NCI-H748 treated with DMSO at 0.1 percent for 48 hours (cell line): ENCODE results near the gene TAX1BP1.

Experiments
- DNase-seq: peaks from one replicate; lab custom pipeline; 2025; lab: John Stamatoyannopoulos, UW

TAX1BP1 gene

DNA sequence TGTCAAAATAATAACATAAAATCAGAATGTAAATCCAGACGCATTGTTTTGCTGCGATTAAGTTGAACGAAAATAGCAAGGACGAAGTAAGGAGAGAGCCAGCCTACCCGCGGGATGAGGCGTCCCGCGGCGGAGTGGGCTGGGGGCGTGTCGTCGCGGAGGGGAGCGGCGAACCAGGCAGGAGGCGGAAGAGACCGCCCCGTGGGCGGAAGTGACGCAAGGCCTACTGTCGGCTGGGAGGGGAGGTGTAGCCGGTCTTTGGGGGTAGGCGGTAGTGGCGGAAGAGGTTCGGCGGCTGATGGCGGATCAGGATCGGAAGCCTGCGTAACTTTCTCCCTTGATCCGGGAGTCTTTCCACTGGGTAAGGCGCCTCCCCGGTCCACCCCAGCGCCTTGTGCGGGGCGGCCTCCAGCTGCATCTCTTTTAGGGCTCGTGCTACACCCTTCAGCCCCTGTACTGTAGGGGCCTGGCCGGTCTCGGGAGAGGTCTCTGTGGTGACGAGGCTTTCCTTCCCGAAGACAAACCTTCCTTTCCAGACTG is at the start of gene TAX1BP1:
TSS of gene TAX1BP1 (plus strand) at position 254 of the 540 bp plus-strand sequence. CDS start 8,363 bp downstream, outside the sequence.
- peak; percentile 88 for DNase-seq

- DNase-seq = no peak
Observed at GRCh38 chr7:27690649-27691048, 49.3 kb upstream of the TAX1BP1 start.

GRCh38 chr7:27693794-27694193 is 46.2 kb upstream of the TAX1BP1 start:
- DNase-seq = no peak

DNA sequence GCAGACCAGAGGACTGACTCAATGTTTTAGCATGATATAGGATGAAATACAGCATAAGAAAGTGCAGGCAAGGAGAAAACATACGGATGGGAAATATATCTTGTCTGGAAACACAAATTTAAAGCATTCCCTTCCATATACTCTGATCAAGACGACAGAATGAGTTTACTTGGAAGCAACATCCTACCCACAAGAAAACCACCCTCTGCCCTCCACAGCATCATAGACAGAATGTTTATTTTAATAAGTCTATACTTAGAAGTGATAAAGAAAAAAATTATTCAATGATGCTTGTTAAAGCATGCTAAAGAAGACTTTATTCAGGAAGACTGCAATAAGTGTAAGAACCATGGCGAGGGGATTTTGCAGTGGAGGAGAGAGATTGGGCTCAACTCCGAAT is 44.9 kb upstream of the TAX1BP1 start:
- DNase-seq = no peak

DNA sequence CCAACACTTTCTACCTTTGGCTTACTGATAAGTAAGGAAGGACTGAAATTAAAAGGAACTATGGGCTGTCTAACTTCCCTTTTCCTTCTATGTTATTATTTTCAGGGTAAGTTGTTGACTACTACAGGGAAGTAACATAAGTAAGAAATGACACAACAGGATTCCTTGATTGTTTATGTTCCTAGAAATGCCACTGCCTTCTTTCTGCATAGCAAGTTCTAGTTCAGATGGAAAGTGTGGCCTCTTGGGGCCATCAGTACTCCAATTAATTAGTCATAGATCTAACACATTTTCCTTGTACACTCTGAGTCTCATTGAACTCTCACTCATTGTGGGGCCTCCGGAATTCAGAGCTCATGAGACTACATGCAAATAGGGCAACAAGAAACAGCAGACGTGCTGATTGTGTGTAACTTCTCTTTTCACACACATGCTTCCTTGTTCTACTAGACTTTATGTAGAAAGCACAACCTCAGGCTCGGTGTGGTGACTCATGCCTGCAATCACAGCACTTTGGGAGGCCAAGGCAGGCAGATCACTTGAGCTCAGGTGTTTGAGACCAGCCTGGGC is 42.0 kb upstream of the TAX1BP1 start:
- DNase-seq = no peak

DNA sequence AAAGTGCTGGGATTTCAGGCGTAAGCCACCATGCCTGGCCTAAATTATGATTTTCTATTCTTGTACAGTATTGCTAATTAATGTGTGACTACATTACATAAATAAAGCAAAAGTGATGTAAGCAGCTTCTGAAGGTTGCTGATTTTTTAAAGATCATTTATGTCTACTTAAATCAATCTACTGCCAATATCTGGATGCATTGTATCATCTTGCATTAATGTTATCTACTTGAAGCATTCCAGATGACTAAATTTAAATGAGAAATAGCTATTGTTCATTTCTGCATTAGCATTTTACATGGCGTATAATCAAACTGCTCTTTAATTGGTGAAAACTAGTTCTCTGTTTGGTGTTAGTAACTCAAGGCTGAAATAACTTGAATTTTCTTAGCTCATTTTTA is 40.2 kb upstream of the TAX1BP1 start:
- no peak for DNase-seq

DNA sequence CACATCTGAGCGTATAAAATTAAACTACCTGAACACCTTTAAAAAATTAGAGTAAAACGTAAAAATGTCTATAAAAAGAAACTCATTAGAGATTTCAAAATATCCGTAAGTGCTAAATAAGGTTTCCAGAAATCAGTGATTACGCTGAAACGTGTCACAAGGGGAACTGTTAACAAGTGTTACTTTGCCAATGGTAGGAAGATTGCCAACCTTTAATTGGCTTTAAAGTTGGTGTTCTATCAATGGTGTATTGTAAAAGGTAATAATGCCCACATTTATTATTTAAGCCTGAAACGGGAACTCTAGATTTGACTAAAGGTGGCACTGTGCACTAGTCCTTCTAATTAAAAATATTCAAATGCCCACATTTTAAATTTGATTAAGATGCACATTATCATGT is 39.5 kb upstream of the TAX1BP1 start:
- DNase-seq = no peak

GRCh38 chr7:27703181-27703580 is 36.8 kb upstream of the TAX1BP1 start:
- DNase-seq = no peak

DNA sequence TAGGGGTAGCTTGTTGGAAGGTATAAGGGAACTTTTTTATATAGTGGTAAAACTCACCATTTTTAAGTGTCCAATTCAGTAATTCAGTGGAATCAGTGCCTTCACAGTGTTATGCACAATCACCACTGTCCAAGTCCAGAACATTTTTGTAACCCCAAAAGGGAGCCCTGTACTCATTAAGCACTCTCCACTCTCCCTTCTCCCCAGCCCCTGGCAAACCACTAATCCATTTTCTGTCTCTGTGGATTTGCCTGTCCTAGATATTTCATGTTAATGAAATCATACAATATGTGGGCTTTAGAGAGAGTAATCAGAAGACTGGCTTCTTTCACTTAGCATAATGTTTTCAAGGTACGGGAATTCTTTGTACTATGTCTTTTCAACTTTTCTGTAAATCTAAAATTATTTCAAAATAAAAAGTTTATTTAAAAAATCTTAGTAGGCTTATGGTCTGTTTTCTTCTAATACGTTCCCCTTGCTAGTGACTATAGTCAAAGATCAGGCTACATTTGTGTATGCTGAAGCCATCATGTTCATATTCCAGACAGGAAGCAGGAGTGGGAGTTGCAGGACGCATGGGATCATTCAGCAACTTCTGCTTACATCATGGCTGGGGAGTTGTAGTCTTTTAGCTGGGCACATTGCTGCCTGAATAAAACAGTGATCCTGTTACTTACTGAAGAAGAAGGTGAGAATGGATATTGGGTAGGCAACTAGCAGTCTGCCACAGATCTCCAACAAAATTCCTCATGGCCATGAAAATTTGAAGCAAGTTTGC is 35.4 kb upstream of the TAX1BP1 start:
- no peak for DNase-seq

- DNase-seq = no peak
Observed at GRCh38 chr7:27705200-27705594, 34.8 kb upstream of the TAX1BP1 start.

- no peak for DNase-seq
Observed at GRCh38 chr7:27708485-27708884, 31.5 kb upstream of the TAX1BP1 start.

DNA sequence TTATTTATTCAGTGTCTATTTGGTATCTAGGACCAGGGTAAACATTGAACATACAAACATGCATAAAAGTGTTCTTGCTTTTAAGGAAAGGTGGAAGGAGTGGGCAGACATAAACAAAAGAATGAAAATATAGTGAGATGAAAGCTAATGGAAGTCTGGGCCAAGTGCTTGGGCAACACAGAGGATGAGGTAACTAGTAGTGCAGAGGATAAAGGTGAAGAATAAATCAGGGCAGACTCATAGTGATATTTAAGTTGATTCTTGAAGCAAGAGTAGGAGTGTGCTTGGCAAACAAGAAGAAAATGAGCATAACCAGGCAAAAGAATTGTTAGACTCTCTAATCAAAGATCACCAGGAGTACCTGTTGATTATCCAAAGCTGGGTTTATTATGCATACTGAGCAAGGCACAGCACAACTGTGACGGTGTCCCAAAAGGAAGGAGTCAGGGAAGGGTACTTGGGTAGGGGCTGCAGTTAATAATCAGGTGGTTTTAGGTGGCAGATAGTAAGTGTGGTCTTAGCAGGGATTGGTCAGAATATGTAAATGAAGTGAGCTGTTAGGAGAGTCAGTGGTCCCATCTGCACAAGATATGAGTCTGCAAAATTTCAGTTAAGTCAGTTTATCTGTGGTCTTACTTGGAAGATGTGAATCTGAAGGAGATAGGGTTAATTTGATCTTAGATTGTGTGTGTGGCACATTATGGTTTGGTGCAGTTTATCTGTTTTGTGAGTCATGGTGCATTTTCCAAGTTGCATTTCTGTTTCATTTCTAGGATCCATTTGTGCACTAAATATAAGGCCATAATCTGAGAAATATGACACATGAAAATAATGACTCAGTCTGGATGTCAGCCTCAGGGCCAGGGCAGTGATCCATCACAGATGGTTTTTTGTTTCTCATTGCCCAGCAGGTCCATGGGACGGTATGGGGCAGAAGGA is 30.6 kb upstream of the TAX1BP1 start:
- DNase-seq = no peak

DNA sequence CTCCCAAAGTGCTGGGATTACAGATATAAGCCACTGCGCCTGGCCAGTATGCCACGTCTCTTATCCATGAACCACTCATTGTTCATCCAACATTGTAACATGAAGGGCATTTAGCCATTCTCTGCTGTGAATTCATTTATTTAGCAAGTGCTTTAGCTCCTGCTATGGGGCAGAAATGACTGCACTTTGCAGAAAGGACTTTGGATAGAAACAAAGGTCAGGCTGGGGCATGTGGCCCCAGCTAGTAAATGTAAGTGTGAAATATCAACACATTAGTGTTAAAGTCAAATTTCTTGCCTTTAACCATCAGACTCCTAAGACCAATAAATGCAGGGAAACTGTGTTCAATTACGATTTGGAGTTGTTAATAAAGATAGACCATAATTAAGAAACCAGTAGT is 27.7 kb upstream of the TAX1BP1 start:
- no peak for DNase-seq

DNA sequence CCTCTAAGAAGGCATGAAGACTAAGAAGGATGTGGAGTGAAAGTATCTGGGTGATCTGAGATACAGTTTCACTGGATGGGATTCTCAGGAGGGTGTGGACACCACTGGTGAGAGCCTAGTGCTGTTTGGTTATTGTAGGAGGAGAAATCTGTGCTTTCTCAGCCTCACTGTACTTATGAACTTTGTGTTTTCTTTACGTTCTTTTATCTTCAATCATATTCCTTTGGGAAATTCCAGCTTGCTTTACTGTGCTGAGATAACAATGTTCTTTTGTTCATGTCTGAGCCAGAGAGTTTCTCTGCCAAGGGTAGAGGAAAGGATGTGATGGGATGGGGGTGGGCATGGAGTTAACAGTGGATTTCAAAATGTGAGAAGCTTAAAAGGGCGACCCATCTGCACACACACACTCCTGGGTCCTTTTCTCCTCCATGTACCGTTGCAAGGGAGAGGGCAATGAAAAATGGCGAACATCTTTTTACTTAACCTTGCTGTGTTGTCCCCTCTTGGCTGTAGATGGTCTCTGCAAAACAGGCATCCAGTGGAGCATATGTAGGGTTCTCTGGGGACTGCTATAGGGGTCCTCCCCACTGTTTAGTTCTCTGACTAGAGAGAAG is 25.0 kb upstream of the TAX1BP1 start:
- DNase-seq = no peak

GRCh38 chr7:27723085-27723484 is 16.9 kb upstream of the TAX1BP1 start:
- DNase-seq = no peak

- DNase-seq = no peak
Observed at GRCh38 chr7:27727058-27727457, 12.9 kb upstream of the TAX1BP1 start.

GRCh38 chr7:27730112-27730511 is 9.8 kb upstream of the TAX1BP1 start:
- DNase-seq = no peak

DNA sequence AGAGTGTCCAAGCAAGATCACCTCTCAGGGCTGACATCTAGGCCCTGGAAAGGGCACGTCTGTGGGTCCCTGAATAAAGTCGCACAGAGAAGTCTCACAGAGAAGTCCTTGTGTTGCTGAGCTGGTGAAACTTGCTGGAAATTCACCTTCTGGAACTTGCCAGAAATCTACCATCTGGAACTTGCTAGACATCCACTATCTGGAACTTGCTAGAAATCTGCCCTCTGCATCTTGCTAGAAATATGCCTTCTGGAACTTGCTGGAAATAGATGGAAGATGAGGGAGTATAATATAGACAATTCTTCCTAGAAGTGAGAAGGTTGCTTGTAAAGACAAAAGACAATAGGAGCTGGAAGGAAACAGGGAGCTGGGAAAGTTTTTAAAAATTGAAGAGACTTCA is 5.4 kb upstream of the TAX1BP1 start:
- DNase-seq = no peak

GRCh38 chr7:27735165-27735564 is 4.8 kb upstream of the TAX1BP1 start:
- DNase-seq = no peak

DNA sequence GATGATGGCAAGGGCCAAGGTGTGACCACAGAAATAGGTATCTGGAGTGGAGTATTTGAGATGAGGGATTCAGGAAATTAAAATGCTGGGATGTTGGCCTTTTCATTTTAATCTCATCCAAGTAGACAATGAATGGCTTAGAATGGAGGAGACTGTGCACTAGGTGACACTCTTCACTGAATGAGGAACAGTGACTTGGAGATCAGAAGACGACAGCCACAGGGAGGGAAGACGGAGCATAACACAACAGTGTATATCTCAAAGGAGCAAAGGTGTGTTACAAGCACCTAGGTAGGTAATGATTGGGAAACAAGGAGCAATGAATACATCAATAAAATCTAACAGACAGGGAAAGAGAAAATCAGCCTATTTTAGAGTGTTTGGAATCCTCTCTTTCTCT is 4.1 kb upstream of the TAX1BP1 start:
- no peak for DNase-seq

DNA sequence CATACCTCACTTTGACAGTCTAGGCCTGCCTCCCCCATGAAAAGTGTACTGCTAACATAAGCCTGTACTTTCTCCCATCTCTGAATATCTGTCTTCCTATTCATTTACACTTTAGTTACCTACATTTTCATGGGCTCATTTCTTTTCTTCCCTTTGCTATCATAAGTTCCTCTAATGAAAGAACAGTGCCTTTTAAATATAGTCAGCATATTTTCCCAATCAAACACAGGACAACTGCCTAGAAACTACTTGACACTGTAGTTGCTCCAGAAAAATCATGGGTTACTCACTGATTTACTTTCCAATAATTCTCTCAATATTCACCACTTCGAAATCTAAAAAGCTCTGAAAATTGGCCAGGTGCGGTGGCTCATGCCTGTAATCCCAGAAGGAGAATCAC is 2.8 kb upstream of the TAX1BP1 start:
- no peak for DNase-seq

GRCh38 chr7:27737616-27738015 is 2.3 kb upstream of the TAX1BP1 start:
- no peak for DNase-seq
